GM12878 (cell line): ENCODE results near the gene SPAST. TPM values are rescaled to one million over a fixed set of nuclear protein-coding genes. Genes with fewer than 3 reads are reported as not detected.

Experiments
- ATAC-seq: fragments of 200-7000 bp; cut with Tn5 transposase; 3 replicates; pipeline ENCODE4 v1.9.1; 2020; ENCODE audit warnings: mild to moderate bottlenecking, moderate library complexity
- BruUV-seq: library from RNA; stranded (reverse); fragments of 400-500 nt; replicated peaks from 2 replicates; lab custom pipeline; 2021; lab: Mats Ljungman, UMichigan
- CTCF ChIA-PET: fragments of 300-600 bp; sonication (Branson Sonifier 250); formaldehyde crosslinking; extraction: SDS; loops from one replicate; lab custom pipeline; 2021; ENCODE audit warnings: inconsistent platforms; lab: Yijun Ruan, JAX
- POLR2A ChIA-PET: fragments of 350-600 bp; formaldehyde crosslinking; extraction: SDS; loops from one replicate; lab custom pipeline; 2021; ENCODE audit warnings: inconsistent platforms; lab: Charles Lee
- RAD21 ChIA-PET: fragments of 300-600 bp; sonication (Branson Sonifier 250); formaldehyde crosslinking; loops from one replicate; lab custom pipeline; 2023; ENCODE audit warnings: antibody characterized with exemption; ENCODE audit not compliant: unreplicated experiment; lab: Charles Lee
- SMC1A ChIA-PET: fragments of 300-600 bp; sonication (Branson Sonifier 250); formaldehyde crosslinking; loops from one replicate; lab custom pipeline; 2023; ENCODE audit not compliant: unreplicated experiment, uncharacterized antibody; lab: Charles Lee
- DNase-seq: peaks from one replicate; pipeline ENCODE4 v3.0.0-alpha.2; 2011; ENCODE audit warnings: low read depth, low spot score
- FAIRE-seq: peaks from 3 replicates; lab custom pipeline; 2011; peaks lifted over from hg19 to GRCh38; lab: Jason Lieb, UNC
- H2AFZ ChIP-seq: 2 replicates; pipeline ENCODE4 v1.6.0; 2011; ENCODE audit warnings: low read depth, low read length, control low read depth; ENCODE audit not compliant: control insufficient read depth
- H3K27ac ChIP-seq: 2 replicates; pipeline ENCODE4 v1.5.1; 2011; ENCODE audit warnings: control low read depth; ENCODE audit not compliant: control insufficient read depth, insufficient read depth
- H3K27me3 ChIP-seq, 2 experiments: replicated peaks in 1 of 2; 2 replicates each; pipeline versions ENCODE4 v1.6.0 to v1.6.1; 2011; ENCODE audit warnings: low read length in 1 of 2; ENCODE audit not compliant: control insufficient read depth in 2 of 2, insufficient read depth in 2 of 2
- H3K36me3 ChIP-seq, 2 experiments: 2 replicates each; pipeline ENCODE4 v1.5.1; 2011; ENCODE audit warnings: low read length in 1 of 2; ENCODE audit not compliant: control insufficient read depth in 2 of 2, insufficient read depth in 2 of 2
- H3K4me1 ChIP-seq: 2 replicates; pipeline ENCODE4 v1.6.1; 2011; ENCODE audit warnings: mild to moderate bottlenecking, low read length, moderate library complexity, mixed read lengths; ENCODE audit not compliant: control insufficient read depth, insufficient read depth
- H3K4me2 ChIP-seq: 2 replicates; pipeline ENCODE4 v1.6.0; 2011; ENCODE audit warnings: control low read depth; ENCODE audit not compliant: control insufficient read depth, insufficient read depth
- H3K4me3 ChIP-seq: fragments of 200-600 bp; sonication (generic); 2 replicates; pipeline ENCODE4 v1.5.1; 2016
- H3K79me2 ChIP-seq: 2 replicates; pipeline ENCODE4 v1.6.0; 2011; ENCODE audit warnings: low read length; ENCODE audit not compliant: control insufficient read depth, insufficient read depth
- H3K9ac ChIP-seq: 2 replicates; pipeline ENCODE4 v1.8.0; 2011; ENCODE audit warnings: low read length, control low read depth, mixed read lengths; ENCODE audit not compliant: control insufficient read depth, insufficient read depth
- H3K9me3 ChIP-seq: replicated peaks from 3 replicates; pipeline ENCODE4 v1.5.1; 2011; ENCODE audit warnings: mild to moderate bottlenecking, low read length; ENCODE audit not compliant: control insufficient read depth, insufficient read depth
- H4K20me1 ChIP-seq: 2 replicates; pipeline ENCODE4 v1.6.0; 2011; ENCODE audit not compliant: control insufficient read depth, insufficient read depth
- BMI1 ChIP-seq: fragments of 450-650 bp; IDR thresholded peaks from 2 replicates; pipeline ENCODE4 v1.6.1; 2016; ENCODE audit warnings: mild to moderate bottlenecking, moderate library complexity, borderline replicate concordance
- CBFB ChIP-seq: IDR thresholded peaks from 2 replicates; pipeline ENCODE4 v1.6.1; 2016; ENCODE audit warnings: antibody characterized with exemption, low read depth
- CBX3 ChIP-seq: fragments of 200-600 bp; sonication (generic); IDR thresholded peaks from 2 replicates; pipeline ENCODE4 v1.6.1; 2016; ENCODE audit warnings: low read depth, borderline replicate concordance
- CHD1 ChIP-seq: IDR thresholded peaks from 2 replicates; pipeline ENCODE4 v1.6.1; 2012; ENCODE audit warnings: low read depth, low read length, improper control_type of control experiment
- FOXM1 ChIP-seq: IDR thresholded peaks from 2 replicates; pipeline ENCODE4 v1.6.1; 2012; ENCODE audit warnings: low read depth, mild to moderate bottlenecking, inconsistent platforms, low read length, moderate library complexity
- JUND ChIP-seq: IDR thresholded peaks from 2 replicates; pipeline ENCODE4 v1.6.1; 2012; ENCODE audit warnings: low read depth, mild to moderate bottlenecking, low read length, improper control_type of control experiment, moderate library complexity
- KAT2A ChIP-seq: conservative IDR thresholded peaks from 2 replicates; pipeline ENCODE4 v1.6.1; 2011; ENCODE audit warnings: low read depth, low read length; ENCODE audit not compliant: control insufficient read depth
- MYC ChIP-seq: IDR thresholded peaks from 2 replicates; pipeline ENCODE4 v1.6.1; 2011; ENCODE audit warnings: mild to moderate bottlenecking, low read length, moderate library complexity, inconsistent platforms; ENCODE audit not compliant: insufficient read depth, insufficient replicate concordance, insufficient read length, severe bottlenecking
- NRF1 ChIP-seq: conservative IDR thresholded peaks from 2 replicates; pipeline ENCODE4 v1.6.1; 2011; ENCODE audit warnings: mild to moderate bottlenecking, low read depth, low read length, improper control_type of control experiment
- SIN3A ChIP-seq: IDR thresholded peaks from 2 replicates; pipeline ENCODE4 v1.6.1; 2012; ENCODE audit warnings: low read depth, low read length, improper control_type of control experiment
- STAT3 ChIP-seq: IDR thresholded peaks from 2 replicates; pipeline ENCODE4 v1.6.1; 2011; ENCODE audit warnings: low read depth, low read length, improper control_type of control experiment
- SUZ12 ChIP-seq: fragments of 200-600 bp; sonication (generic); IDR thresholded peaks from one replicate; pipeline ENCODE4 v1.6.1; 2018; ENCODE audit warnings: antibody characterized with exemption, mild to moderate bottlenecking; ENCODE audit not compliant: unreplicated experiment
- TCF12 ChIP-seq: IDR thresholded peaks from 2 replicates; pipeline ENCODE4 v1.6.1; 2011; ENCODE audit warnings: low read depth, mild to moderate bottlenecking, low read length
- ZNF24 ChIP-seq: fragments of 450-650 bp; IDR thresholded peaks from 2 replicates; pipeline ENCODE4 v1.6.1; 2017; ENCODE audit warnings: antibody characterized with exemption, mild to moderate bottlenecking
- ZNF384 ChIP-seq: IDR thresholded peaks from 2 replicates; pipeline ENCODE4 v1.6.1; 2012; ENCODE audit warnings: low read depth, mild to moderate bottlenecking, low read length, improper control_type of control experiment, borderline replicate concordance
- WGBS: methylation state at CpG from one replicate; pipeline ENCODE4 v1.1.6; 2016; ENCODE audit warnings: low lambda C conversion rate; ENCODE audit not compliant: insufficient replicate concordance, insufficient coverage; ENCODE audit errors: missing lambda C conversion rate; 5-methylcytosine and 5-hydroxymethylcytosine counted together
- in situ Hi-C: fragments of 300-500 bp; cut with MboI; formaldehyde crosslinking; loops from 9 replicates; pipeline ENCODE4 v1.14.3; 2018; ENCODE audit warnings: mixed read lengths
- intact Hi-C: fragments of 100-400 bp; cut with micrococcal nuclease; formaldehyde crosslinking; loops from one replicate; pipeline ENCODE4 v1.14.2; 2022; ENCODE audit not compliant: unreplicated experiment
- polyA plus RNA-seq, 11 experiments: library from polyadenylated mRNA; depleted of rRNA in 4 of 11; unstranded in 6 of 11; stranded (reverse) in 5 of 11; fragments of >200 nt; fragmentation: Nextera tagmentation in 4 of 11; fragmentation: Illumina TruSeq in 1 of 11; extraction: Ambion mirVana in 4 of 11; extraction: Trizol in 1 of 11; gene quantifications; 1 replicate in 1 of 11; 2 replicates in 10 of 11; pipeline versions ENCODE4 v1.2.1 to v1.2.3, GENCODE V29; 2011 to 2016; ENCODE audit warnings: inconsistent platforms in 2 of 11, missing spikeins in 2 of 11, low read depth in 1 of 11
- total RNA-seq, 4 experiments: library from RNA; depleted of rRNA in 3 of 4; stranded (reverse); fragments of >200 nt in 3 of 4; fragmentation: Illumina TruSeq in 1 of 4; extraction: Trizol in 1 of 4; gene quantifications; 2 replicates each; pipeline versions ENCODE4 v1.2.1 to v1.2.3, GENCODE V29; 2013 to 2021
- TF ChIP-seq, protein P1 (sequence below): fragments of 150-350 bp; IDR thresholded peaks from 2 replicates; pipeline ENCODE4 v1.6.1; 2016; ENCODE audit warnings: low read depth, low read length
- TF ChIP-seq, protein P2 (sequence below): fragments of 450-650 bp; IDR thresholded peaks from 2 replicates; pipeline ENCODE4 v1.6.1; 2018; ENCODE audit warnings: borderline replicate concordance, mild to moderate bottlenecking; ENCODE audit not compliant: partially characterized antibody

The SPAST gene
- total and polyA plus RNA-seq, 10 of the 15 experiments (the other 5 are each of a cell fraction or from before 2014, with no cell fraction given), result 4.3 to 21.3 (median 10.0) TPM

DNA sequence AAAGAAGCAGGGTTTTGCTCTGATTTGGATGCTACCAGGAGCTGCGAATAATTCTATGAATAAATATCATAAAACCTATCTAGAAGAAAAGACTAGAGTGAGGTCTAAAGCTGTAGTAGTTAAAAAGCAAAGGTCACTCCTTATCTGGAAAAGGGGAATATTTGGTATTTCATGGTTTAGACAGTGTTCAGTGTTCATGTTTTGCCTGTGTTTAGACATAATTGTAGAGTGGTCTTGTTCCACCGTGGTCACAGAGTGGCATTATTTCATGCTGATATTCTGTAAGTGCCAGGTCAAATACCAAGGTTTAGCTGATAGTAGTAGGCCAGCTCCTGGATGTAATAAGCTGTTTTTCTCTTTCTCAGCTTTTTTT is 10.8 kb downstream of the SPAST start:
- CTCF ChIA-PET, result interaction anchor here (1.0 kb wide), 1 partner anchor 164 kb away, joined by 3 read pairs; no protein-coding TSS in a partner anchor
- Histone ChIP-seq H4K20me1 (no peaks in the 10 kb centered on the region), H3K27ac (no peak overlapping the region), H3K36me3 (no peaks in the 10 kb centered on the region), H3K4me1 (no peaks in the 10 kb centered on the region), H3K79me2 (no peaks in the 10 kb centered on the region; the same call in none of the 2 replicates), H3K4me3 (no peak overlapping the region), H2AFZ (no peak overlapping the region)
- in situ Hi-C loops, result no loop called here
- no peak for DNase-seq
- ATAC-seq, result no peak
- TF ChIP-seq CHD1, result no peak
- TF ChIP-seq SUZ12, result no peak
- TF ChIP-seq, protein P1, sequence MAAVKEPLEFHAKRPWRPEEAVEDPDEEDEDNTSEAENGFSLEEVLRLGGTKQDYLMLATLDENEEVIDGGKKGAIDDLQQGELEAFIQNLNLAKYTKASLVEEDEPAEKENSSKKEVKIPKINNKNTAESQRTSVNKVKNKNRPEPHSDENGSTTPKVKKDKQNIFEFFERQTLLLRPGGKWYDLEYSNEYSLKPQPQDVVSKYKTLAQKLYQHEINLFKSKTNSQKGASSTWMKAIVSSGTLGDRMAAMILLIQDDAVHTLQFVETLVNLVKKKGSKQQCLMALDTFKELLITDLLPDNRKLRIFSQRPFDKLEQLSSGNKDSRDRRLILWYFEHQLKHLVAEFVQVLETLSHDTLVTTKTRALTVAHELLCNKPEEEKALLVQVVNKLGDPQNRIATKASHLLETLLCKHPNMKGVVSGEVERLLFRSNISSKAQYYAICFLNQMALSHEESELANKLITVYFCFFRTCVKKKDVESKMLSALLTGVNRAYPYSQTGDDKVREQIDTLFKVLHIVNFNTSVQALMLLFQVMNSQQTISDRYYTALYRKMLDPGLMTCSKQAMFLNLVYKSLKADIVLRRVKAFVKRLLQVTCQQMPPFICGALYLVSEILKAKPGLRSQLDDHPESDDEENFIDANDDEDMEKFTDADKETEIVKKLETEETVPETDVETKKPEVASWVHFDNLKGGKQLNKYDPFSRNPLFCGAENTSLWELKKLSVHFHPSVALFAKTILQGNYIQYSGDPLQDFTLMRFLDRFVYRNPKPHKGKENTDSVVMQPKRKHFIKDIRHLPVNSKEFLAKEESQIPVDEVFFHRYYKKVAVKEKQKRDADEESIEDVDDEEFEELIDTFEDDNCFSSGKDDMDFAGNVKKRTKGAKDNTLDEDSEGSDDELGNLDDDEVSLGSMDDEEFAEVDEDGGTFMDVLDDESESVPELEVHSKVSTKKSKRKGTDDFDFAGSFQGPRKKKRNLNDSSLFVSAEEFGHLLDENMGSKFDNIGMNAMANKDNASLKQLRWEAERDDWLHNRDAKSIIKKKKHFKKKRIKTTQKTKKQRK, result no peak
- no peak for TF ChIP-seq TCF12
- TF ChIP-seq ZNF24, result no peak
- TF ChIP-seq SIN3A, result no peak
- no peak for TF ChIP-seq STAT3
- no peak for TF ChIP-seq BMI1
- no peak for TF ChIP-seq JUND
- TF ChIP-seq, protein P2, sequence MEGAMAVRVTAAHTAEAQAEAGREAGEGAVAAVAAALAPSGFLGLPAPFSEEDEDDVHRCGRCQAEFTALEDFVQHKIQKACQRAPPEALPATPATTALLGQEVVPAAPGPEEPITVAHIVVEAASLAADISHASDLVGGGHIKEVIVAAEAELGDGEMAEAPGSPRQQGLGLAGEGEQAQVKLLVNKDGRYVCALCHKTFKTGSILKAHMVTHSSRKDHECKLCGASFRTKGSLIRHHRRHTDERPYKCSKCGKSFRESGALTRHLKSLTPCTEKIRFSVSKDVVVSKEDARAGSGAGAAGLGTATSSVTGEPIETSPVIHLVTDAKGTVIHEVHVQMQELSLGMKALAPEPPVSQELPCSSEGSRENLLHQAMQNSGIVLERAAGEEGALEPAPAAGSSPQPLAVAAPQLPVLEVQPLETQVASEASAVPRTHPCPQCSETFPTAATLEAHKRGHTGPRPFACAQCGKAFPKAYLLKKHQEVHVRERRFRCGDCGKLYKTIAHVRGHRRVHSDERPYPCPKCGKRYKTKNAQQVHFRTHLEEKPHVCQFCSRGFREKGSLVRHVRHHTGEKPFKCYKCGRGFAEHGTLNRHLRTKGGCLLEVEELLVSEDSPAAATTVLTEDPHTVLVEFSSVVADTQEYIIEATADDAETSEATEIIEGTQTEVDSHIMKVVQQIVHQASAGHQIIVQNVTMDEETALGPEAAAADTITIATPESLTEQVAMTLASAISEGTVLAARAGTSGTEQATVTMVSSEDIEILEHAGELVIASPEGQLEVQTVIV, result no peak
- TF ChIP-seq KAT2A, result no peak
- no peak for TF ChIP-seq ZNF384
- no peak for TF ChIP-seq CBX3
- TF ChIP-seq CBFB, result no peak
- no peak for TF ChIP-seq MYC
- no peak for TF ChIP-seq FOXM1
- no peak for TF ChIP-seq NRF1
- TF ChIP-seq, all 136 proteins: peak for 0
- RAD21 ChIA-PET, result interaction anchor here (2.2 kb wide), 1 partner anchor 10 kb away, joined by 10 read pairs; the partner anchor contains the start of gene SPAST
- no peak for FAIRE-seq
- POLR2A ChIA-PET, result no interaction called here
- no peak overlapping the region for H3K9ac ChIP-seq
- no peak overlapping the region for H3K4me2 ChIP-seq
- no TSS peak for BruUV-seq
- intact Hi-C loops, result no loop called here
- no peaks in the 10 kb centered on the region for H3K9me3 ChIP-seq
- SMC1A ChIA-PET, result interaction anchor here (0.9 to 1.2 kb wide), 3 partner anchors 35 to 516 kb away, joined by 3 to 4 read pairs (median 3); partner anchors contain the start of gene DPY30
- WGBS, result 97% methylated on average over 2 of the region's 2 CpGs
- H3K27me3 ChIP-seq, result no peaks in the 10 kb centered on the region
